Uterus (tissue), 4 donors: ENCODE measurements around the gene SACS. TPM values are rescaled to one million over a fixed set of nuclear protein-coding genes. Genes with fewer than 3 reads are reported as not detected.

Source experiments
- DNase-seq, 2 donors: peaks; one replicate each; pipeline ENCODE4 v3.0.0-alpha.2; 2019 to 2020
- H3K27ac ChIP-seq, 2 donors: fragments of 200-600 bp; sonication (generic); 1 replicate in 1 of 2; 2 replicates in 1 of 2; pipeline ENCODE4 v1.5.1; 2016 to 2018
- H3K27me3 ChIP-seq, 2 donors: fragments of 200-600 bp; sonication (generic); one replicate each; pipeline ENCODE4 v1.5.1; 2018 to 2019; ENCODE audit warnings: control low read depth in 1 of 2
- H3K36me3 ChIP-seq, 2 donors: fragments of 200-600 bp; sonication (generic); one replicate each; pipeline ENCODE4 v1.5.1; 2019; ENCODE audit warnings: control low read depth in 1 of 2
- H3K4me1 ChIP-seq, 2 donors: fragments of 200-600 bp; sonication (generic); one replicate each; pipeline ENCODE4 v1.5.1; 2018 to 2019; ENCODE audit warnings: control low read depth in 1 of 2
- H3K4me3 ChIP-seq, 2 donors: fragments of 200-600 bp; sonication (generic); 1 replicate in 1 of 2; 2 replicates in 1 of 2; pipeline ENCODE4 v1.5.1; 2018 to 2019; ENCODE audit warnings: mild to moderate bottlenecking in 1 of 2
- H3K9me3 ChIP-seq, 2 donors: fragments of 200-600 bp; sonication (generic); one replicate each; pipeline ENCODE4 v1.5.1; 2019; ENCODE audit warnings: control low read depth in 1 of 2
- POLR2A ChIP-seq, 2 donors: fragments of 450-650 bp; IDR thresholded peaks; one replicate each; pipeline ENCODE4 v1.6.1; 2016; ENCODE audit warnings: antibody characterized with exemption in 2 of 2, mild to moderate bottlenecking in 1 of 2, moderate library complexity in 1 of 2
- intact Hi-C: fragments of 100-400 bp; cut with DNase I; formaldehyde crosslinking; loops from one replicate; pipeline ENCODE4 v1.15.1; 2023; ENCODE audit warnings: low total_unique reads
- total RNA-seq, 4 donors: library from RNA; depleted of rRNA in 3 of 4; stranded (reverse); fragments of >200 nt in 3 of 4; gene quantifications; one replicate each; pipeline versions ENCODE4 v1.1.0 to v1.2.4, GENCODE V29; 2014 to 2023
- TF ChIP-seq, protein P1 (sequence below), 4 experiments: fragments of 200-600 bp in 2 of 4; fragments of 450-650 bp in 2 of 4; sonication (generic) in 2 of 4; IDR thresholded peaks; one replicate each; pipeline ENCODE4 v1.5.1; 2016 to 2019; ENCODE audit warnings: antibody characterized with exemption in 4 of 4, mild to moderate bottlenecking in 2 of 4, moderate library complexity in 1 of 4
- donor health status: DM: yes; HTN: yes; CAD: no.

The SACS gene
- total RNA-seq, 4 donors from 2014 or later = 9.0 to 70.5 (median 20.5) TPM

DNA sequence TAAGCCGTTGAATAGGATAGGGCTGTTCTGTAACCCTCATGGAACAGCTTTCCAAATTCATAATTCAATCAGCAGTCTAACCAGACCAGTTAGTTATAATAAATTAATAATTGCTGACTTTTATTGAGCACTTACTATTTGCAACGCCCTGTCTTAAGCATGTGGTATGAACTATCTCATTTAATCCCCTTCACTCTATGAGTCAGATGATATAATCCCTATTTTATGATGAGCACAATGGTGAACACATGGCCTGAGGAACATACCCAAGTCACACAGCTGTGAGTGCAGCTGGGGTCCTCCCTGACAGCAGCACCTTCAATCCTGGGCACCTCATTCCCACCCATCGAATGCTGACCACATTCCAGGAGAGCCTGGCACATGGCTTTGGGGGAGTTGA, 28.0 kb upstream of the SACS start:
- Histone ChIP-seq H3K4me1 (no peaks in the 10 kb centered on the region), H3K36me3 (no peaks in the 10 kb centered on the region), H3K27ac (no peak overlapping the region), H3K27me3 (no peaks in the 10 kb centered on the region), H3K9me3 (no peaks in the 10 kb centered on the region), H3K4me3 (no peak overlapping the region)
- no peak for DNase-seq
- TF ChIP-seq, protein P1, sequence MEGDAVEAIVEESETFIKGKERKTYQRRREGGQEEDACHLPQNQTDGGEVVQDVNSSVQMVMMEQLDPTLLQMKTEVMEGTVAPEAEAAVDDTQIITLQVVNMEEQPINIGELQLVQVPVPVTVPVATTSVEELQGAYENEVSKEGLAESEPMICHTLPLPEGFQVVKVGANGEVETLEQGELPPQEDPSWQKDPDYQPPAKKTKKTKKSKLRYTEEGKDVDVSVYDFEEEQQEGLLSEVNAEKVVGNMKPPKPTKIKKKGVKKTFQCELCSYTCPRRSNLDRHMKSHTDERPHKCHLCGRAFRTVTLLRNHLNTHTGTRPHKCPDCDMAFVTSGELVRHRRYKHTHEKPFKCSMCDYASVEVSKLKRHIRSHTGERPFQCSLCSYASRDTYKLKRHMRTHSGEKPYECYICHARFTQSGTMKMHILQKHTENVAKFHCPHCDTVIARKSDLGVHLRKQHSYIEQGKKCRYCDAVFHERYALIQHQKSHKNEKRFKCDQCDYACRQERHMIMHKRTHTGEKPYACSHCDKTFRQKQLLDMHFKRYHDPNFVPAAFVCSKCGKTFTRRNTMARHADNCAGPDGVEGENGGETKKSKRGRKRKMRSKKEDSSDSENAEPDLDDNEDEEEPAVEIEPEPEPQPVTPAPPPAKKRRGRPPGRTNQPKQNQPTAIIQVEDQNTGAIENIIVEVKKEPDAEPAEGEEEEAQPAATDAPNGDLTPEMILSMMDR (IDR thresholded peaks at IDR 0.05) = no peak
- TF ChIP-seq POLR2A (IDR thresholded peaks at IDR 0.05) = no peak
- intact Hi-C loops = loop anchor here (10.0 kb wide), 1 partner anchor 413 kb away; no protein-coding TSS in a partner anchor

DNA sequence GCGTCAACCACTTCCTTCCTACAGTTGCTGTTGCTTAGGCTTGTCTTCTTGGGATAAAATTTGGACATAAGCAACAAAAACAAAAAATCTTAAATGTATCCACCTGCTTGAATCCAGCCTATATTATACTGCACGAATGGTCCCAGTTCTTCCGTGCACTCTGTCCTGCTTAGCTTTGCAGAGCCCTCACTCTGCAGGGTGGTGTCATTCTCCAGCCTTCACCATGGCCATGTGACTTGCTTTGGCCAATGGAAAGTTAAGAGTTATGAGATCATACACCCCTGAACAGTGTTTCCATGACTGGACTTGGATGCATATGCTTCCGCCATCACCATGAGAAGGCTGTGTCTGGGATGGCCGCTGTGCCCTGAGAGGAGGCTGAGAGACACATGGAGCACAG, 27.4 kb upstream of the SACS start:
- Histone ChIP-seq H3K36me3 (no peaks in the 10 kb centered on the region), H3K27ac (no peak overlapping the region), H3K4me3 (no peak overlapping the region), H3K9me3 (no peaks in the 10 kb centered on the region), H3K4me1 (no peaks in the 10 kb centered on the region), H3K27me3 (no peaks in the 10 kb centered on the region)
- intact Hi-C loops = loop anchor here (10.0 kb wide), 1 partner anchor 414 kb away; no protein-coding TSS in a partner anchor
- no peak for TF ChIP-seq POLR2A (IDR thresholded peaks at IDR 0.05)
- no peak for DNase-seq

DNA sequence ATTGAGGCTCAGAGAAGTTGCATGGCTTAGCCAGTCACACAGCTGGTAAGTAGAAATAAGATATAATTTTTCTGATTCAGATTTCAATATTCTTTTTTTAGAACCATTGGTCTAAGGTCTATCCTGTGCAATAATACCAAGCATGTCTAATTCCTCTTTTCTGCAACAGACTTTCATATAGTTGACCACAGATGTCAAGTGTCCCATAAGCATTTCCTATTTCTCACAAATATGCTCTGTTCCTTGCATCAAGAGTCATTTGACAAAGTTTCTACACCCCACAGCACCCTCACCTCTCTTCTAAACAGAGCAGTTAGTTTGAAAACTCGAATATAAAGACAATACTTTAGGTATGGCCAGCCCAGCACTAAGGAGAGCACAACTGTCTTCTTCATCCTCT, 26.8 kb upstream of the SACS start:
- intact Hi-C loops = loop anchor here (10.0 kb wide), 1 partner anchor 414 kb away; no protein-coding TSS in a partner anchor

DNA sequence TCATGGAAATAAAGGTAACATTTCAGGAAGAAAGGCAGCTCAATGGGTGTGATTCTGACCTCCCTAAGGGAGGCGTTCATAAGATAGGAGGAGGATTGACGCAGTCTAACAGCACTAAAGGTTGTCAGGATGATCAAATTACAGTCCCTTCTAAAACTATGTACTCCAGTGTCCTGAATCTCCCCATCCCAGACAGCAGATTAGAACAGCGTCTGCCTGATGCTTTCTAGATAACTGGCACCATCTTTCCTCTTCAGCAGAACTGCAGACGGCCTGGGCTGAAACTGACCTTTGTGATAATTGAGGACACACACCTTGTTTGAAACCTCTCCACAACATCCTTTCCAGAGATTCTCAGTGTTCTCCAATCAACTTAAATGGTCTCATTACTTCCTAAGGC, 25.5 kb upstream of the SACS start:
- Histone ChIP-seq H3K4me1 (no peaks in the 10 kb centered on the region), H3K4me3 (no peak overlapping the region), H3K9me3 (no peaks in the 10 kb centered on the region), H3K27me3 (no peaks in the 10 kb centered on the region), H3K27ac (no peak overlapping the region), H3K36me3 (no peaks in the 10 kb centered on the region)
- intact Hi-C loops = no loop called here
- DNase-seq = no peak
- TF ChIP-seq, protein P1 (IDR thresholded peaks at IDR 0.05) = no peak
- no peak for TF ChIP-seq POLR2A (IDR thresholded peaks at IDR 0.05)

More for the DNA sequence above, 26.8 kb upstream of the SACS start:
- Histone ChIP-seq H3K4me1 (no peaks in the 10 kb centered on the region), H3K4me3 (no peak overlapping the region), H3K27ac (no peak overlapping the region), H3K27me3 (no peaks in the 10 kb centered on the region), H3K9me3 (no peaks in the 10 kb centered on the region), H3K36me3 (no peaks in the 10 kb centered on the region)
- DNase-seq = no peak
- TF ChIP-seq POLR2A (IDR thresholded peaks at IDR 0.05) = no peak
- TF ChIP-seq, protein P1 (IDR thresholded peaks at IDR 0.05) = no peak

DNA sequence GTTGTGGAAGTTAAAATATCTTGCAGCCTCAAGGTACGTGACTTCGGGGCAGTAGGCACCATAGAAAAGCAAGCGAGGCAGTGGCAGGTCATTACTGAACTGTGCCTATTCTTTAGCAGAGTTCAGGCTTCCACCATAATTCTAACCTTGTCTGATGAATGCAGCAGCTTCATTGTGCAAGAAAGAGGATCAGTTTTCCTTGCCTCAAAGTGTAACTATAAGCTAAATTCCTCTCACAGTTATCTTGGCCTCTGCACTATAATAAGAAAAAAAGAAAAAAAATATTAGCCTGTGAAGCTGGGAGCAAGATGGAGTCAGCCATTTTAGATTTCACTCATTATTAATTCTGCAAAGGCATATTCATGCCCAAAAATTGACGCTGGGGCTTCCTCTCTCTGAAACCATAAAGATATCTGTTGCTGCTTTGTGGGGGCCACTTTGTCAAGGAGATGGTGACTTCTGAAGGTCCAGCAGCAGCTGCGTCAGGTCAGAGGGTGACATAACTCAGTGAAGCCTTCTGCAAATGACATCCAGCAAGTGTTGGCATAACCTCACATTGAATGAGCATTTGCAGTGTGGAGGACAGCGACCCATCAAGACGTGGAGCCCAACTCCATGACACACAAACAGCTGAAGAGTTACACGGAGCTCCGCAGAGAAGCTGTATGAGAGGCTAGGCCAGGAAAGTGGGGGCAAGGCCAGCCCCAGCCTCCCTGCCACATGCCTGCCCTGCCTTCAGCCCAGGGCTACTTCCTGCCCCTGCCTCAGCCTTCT, 23.1 kb upstream of the SACS start:
- Histone ChIP-seq H3K4me3 (no peak overlapping the region), H3K27ac (no peak overlapping the region), H3K36me3 (no peaks in the 10 kb centered on the region), H3K9me3 (no peaks in the 10 kb centered on the region), H3K4me1 (no peaks in the 10 kb centered on the region), H3K27me3 (no peaks in the 10 kb centered on the region)
- TF ChIP-seq POLR2A (IDR thresholded peaks at IDR 0.05) = no peak
- TF ChIP-seq, protein P1 (IDR thresholded peaks at IDR 0.05) = no peak
- intact Hi-C loops = no loop called here
- no peak for DNase-seq
